ENCODE measurements around the gene LCN12.

DNA sequence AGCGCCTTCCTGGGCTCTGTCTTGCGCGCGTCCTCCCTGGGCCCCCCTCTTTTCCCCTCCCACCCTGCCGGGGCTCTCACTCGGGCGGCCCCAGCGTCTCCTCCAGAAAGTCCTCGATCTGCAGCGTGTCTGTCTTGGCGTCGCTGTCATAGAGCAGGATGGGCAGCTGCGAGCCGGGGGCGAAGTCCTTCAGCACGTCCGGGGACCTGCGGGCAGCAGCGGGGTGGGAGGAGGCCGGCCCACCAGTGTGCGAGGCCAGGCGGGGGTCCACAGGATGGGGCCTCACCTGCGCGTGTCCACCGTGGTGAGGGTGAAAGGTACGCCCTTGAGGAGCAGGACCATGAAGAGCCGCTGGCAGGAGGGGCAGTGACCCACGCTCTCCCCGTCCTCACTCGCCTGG, 43.3 kb downstream of the LCN12 start:
- TF ChIP-seq YY1 (IDR thresholded peaks at IDR 0.05; ENCODE audit: low read depth) (no peak), ZBTB7A (IDR thresholded peaks at IDR 0.05; ENCODE audit: low read depth) (peak; percentile 57; the same call in 1 of the 2 replicates), CREB1 (IDR thresholded peaks at IDR 0.05; ENCODE audit: low read depth) (no peak), RAD21 (IDR thresholded peaks at IDR 0.05; ENCODE audit: low read depth) (no peak), CEBPB (IDR thresholded peaks at IDR 0.05) (no peak), TCF12 (IDR thresholded peaks at IDR 0.05; ENCODE audit: low read depth) (no peak), TAF1 (IDR thresholded peaks at IDR 0.05; ENCODE audit: low read depth) (no peak)
- TF ChIP-seq, protein P1, sequence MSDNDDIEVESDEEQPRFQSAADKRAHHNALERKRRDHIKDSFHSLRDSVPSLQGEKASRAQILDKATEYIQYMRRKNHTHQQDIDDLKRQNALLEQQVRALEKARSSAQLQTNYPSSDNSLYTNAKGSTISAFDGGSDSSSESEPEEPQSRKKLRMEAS (IDR thresholded peaks at IDR 0.05) = no peak
- TF ChIP-seq, protein P2, sequence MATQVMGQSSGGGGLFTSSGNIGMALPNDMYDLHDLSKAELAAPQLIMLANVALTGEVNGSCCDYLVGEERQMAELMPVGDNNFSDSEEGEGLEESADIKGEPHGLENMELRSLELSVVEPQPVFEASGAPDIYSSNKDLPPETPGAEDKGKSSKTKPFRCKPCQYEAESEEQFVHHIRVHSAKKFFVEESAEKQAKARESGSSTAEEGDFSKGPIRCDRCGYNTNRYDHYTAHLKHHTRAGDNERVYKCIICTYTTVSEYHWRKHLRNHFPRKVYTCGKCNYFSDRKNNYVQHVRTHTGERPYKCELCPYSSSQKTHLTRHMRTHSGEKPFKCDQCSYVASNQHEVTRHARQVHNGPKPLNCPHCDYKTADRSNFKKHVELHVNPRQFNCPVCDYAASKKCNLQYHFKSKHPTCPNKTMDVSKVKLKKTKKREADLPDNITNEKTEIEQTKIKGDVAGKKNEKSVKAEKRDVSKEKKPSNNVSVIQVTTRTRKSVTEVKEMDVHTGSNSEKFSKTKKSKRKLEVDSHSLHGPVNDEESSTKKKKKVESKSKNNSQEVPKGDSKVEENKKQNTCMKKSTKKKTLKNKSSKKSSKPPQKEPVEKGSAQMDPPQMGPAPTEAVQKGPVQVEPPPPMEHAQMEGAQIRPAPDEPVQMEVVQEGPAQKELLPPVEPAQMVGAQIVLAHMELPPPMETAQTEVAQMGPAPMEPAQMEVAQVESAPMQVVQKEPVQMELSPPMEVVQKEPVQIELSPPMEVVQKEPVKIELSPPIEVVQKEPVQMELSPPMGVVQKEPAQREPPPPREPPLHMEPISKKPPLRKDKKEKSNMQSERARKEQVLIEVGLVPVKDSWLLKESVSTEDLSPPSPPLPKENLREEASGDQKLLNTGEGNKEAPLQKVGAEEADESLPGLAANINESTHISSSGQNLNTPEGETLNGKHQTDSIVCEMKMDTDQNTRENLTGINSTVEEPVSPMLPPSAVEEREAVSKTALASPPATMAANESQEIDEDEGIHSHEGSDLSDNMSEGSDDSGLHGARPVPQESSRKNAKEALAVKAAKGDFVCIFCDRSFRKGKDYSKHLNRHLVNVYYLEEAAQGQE (IDR thresholded peaks at IDR 0.05; ENCODE audit: low read depth) = no peak

Data from Ishikawa (cell line).